ENCODE results near the gene TPCN1.

DNA sequence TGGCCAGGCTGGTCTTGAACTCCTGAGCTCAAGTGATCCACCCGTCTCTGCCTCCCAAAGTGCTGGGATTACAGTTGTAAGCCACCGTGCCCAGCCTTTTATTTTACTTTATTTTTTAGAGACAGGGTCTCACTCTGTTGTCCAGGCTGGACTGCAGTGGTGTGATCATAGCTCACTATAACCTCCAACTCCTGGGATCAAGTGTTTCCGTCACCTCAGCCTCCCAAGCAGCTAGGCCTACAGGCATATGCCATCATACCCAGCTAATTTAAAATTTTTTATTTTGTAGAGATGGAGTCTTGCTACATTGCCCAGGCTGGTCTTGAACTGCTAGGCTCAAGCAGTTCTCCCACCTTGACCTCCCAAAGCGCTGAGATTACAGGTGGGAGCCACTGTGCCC is 3.7 kb downstream of the TPCN1 start:
- no peak for TF ChIP-seq POLR2A (IDR thresholded peaks at IDR 0.05)
- TF ChIP-seq, protein P1, sequence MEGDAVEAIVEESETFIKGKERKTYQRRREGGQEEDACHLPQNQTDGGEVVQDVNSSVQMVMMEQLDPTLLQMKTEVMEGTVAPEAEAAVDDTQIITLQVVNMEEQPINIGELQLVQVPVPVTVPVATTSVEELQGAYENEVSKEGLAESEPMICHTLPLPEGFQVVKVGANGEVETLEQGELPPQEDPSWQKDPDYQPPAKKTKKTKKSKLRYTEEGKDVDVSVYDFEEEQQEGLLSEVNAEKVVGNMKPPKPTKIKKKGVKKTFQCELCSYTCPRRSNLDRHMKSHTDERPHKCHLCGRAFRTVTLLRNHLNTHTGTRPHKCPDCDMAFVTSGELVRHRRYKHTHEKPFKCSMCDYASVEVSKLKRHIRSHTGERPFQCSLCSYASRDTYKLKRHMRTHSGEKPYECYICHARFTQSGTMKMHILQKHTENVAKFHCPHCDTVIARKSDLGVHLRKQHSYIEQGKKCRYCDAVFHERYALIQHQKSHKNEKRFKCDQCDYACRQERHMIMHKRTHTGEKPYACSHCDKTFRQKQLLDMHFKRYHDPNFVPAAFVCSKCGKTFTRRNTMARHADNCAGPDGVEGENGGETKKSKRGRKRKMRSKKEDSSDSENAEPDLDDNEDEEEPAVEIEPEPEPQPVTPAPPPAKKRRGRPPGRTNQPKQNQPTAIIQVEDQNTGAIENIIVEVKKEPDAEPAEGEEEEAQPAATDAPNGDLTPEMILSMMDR (IDR thresholded peaks at IDR 0.05): no peak
